GM23338 (cell line): Measurements from ENCODE around the gene PCED1A. TPM values are rescaled to one million over a fixed set of nuclear protein-coding genes. Genes with fewer than 3 reads are reported as not detected.

Experiments used
- ATAC-seq: fragments of 200-7000 bp; cut with Tn5 transposase; 3 replicates; pipeline ENCODE4 v1.9.1; 2020
- DNase-seq: peaks from one replicate; pipeline ENCODE4 v3.0.0-alpha.2; 2015; ENCODE audit warnings: low spot score
- H2AFZ ChIP-seq: fragments of 200-600 bp; sonication (generic); 2 replicates; pipeline ENCODE4 v1.8.0; 2016; ENCODE audit warnings: antibody characterized with exemption, mild to moderate bottlenecking, moderate library complexity
- H3F3A ChIP-seq: fragments of 200-600 bp; sonication (generic); replicated peaks from 2 replicates; pipeline ENCODE4 v1.8.0; 2017; ENCODE audit warnings: antibody characterized with exemption, mixed run types, low read depth
- H3K27ac ChIP-seq: fragments of 200-600 bp; sonication (generic); 2 replicates; pipeline ENCODE4 v1.6.1; 2016; ENCODE audit warnings: low read depth
- H3K27me3 ChIP-seq: fragments of 200-600 bp; sonication (generic); 2 replicates; pipeline ENCODE4 v1.8.0; 2016; ENCODE audit warnings: mild to moderate bottlenecking, mixed run types, moderate library complexity; ENCODE audit not compliant: insufficient read depth
- H3K36me3 ChIP-seq: fragments of 200-600 bp; sonication (generic); 2 replicates; pipeline ENCODE4 v1.8.0; 2016; ENCODE audit warnings: mild to moderate bottlenecking; ENCODE audit not compliant: insufficient read depth
- H3K4me1 ChIP-seq: fragments of 200-600 bp; sonication (generic); 2 replicates; pipeline ENCODE4 v1.8.0; 2016; ENCODE audit warnings: mild to moderate bottlenecking, moderate library complexity; ENCODE audit not compliant: insufficient read depth
- H3K4me2 ChIP-seq: fragments of 200-600 bp; sonication (generic); 2 replicates; pipeline ENCODE4 v1.7.1; 2017; ENCODE audit warnings: mixed run types
- H3K4me3 ChIP-seq: fragments of 200-600 bp; sonication (generic); 2 replicates; pipeline ENCODE4 v1.6.1; 2016; ENCODE audit warnings: mixed run types
- H3K79me2 ChIP-seq: fragments of 200-600 bp; sonication (generic); replicated peaks from 2 replicates; pipeline ENCODE4 v1.8.0; 2017; ENCODE audit warnings: mild to moderate bottlenecking; ENCODE audit not compliant: insufficient read depth
- H3K9me2 ChIP-seq: fragments of 200-600 bp; sonication (generic); 2 replicates; pipeline ENCODE4 v1.8.0; 2017; ENCODE audit not compliant: insufficient read depth
- H4K20me1 ChIP-seq: fragments of 200-600 bp; sonication (generic); replicated peaks from 2 replicates; pipeline ENCODE4 v1.8.0; 2017; ENCODE audit warnings: mild to moderate bottlenecking; ENCODE audit not compliant: insufficient read depth
- H3K27ac Mint-ChIP-seq: 2 replicates; pipeline ENCODE4 v1.8.0; 2020; ENCODE audit warnings: inconsistent platforms, mild to moderate bottlenecking, moderate library complexity, mixed read lengths
- H3K27me3 Mint-ChIP-seq: 3 replicates; pipeline ENCODE4 v1.8.0; 2022; ENCODE audit warnings: low read depth, mild to moderate bottlenecking, moderate library complexity, mixed read lengths, inconsistent platforms; ENCODE audit not compliant: insufficient read depth, poor library complexity
- H3K36me3 Mint-ChIP-seq: 3 replicates; pipeline ENCODE4 v1.8.0; 2021; ENCODE audit warnings: low read depth, mild to moderate bottlenecking, inconsistent platforms, moderate library complexity, mixed read lengths
- H3K4me1 Mint-ChIP-seq: 3 replicates; pipeline ENCODE4 v1.8.0; 2020; ENCODE audit warnings: mild to moderate bottlenecking, inconsistent platforms, mixed read lengths
- H3K4me3 Mint-ChIP-seq: 3 replicates; pipeline ENCODE4 v1.8.0; 2021; ENCODE audit warnings: moderate library complexity, mild to moderate bottlenecking, inconsistent platforms, mixed read lengths
- H3K9me3 Mint-ChIP-seq: 3 replicates; pipeline ENCODE4 v1.8.0; 2020; ENCODE audit warnings: moderate library complexity, mild to moderate bottlenecking, inconsistent platforms, mixed read lengths
- CREB1 ChIP-seq: fragments of 250-450 bp; sonication (Bioruptor Pico); IDR thresholded peaks from 2 replicates; pipeline ENCODE4 v1.5.0; 2020; ENCODE audit warnings: low read depth, mild to moderate bottlenecking, moderate library complexity
- CTCF ChIP-seq, 2 experiments: fragments of 200-600 bp in 1 of 2; sonication (generic) in 1 of 2; conservative IDR thresholded peaks; 2 replicates each; pipeline versions ENCODE4 v1.5.1 to v1.6.1; 2016 to 2017; ENCODE audit warnings: antibody characterized with exemption in 2 of 2, low read depth in 2 of 2, mild to moderate bottlenecking in 2 of 2, moderate library complexity in 1 of 2
- EZH2 ChIP-seq: fragments of 200-600 bp; sonication (generic); IDR thresholded peaks from one replicate; pipeline ENCODE4 v1.8.0; 2017; ENCODE audit warnings: antibody characterized with exemption, mild to moderate bottlenecking, low read depth; ENCODE audit not compliant: unreplicated experiment
- EZH2phosphoT487 ChIP-seq: fragments of 200-600 bp; sonication (generic); IDR thresholded peaks from one replicate; pipeline ENCODE4 v1.8.1; 2018; ENCODE audit warnings: antibody characterized with exemption; ENCODE audit not compliant: unreplicated experiment
- JUNB ChIP-seq: IDR thresholded peaks from one replicate; pipeline ENCODE4 v1.6.1; 2016; ENCODE audit warnings: antibody characterized with exemption; ENCODE audit not compliant: unreplicated experiment
- NANOG ChIP-seq: IDR thresholded peaks from 2 replicates; pipeline ENCODE4 v1.6.1; 2016; ENCODE audit warnings: antibody characterized with exemption, borderline replicate concordance
- POLR2AphosphoS5 ChIP-seq: IDR thresholded peaks from 2 replicates; pipeline ENCODE4 v1.6.1; 2016; ENCODE audit warnings: antibody characterized with exemption, low read depth
- REST ChIP-seq: IDR thresholded peaks from one replicate; pipeline ENCODE4 v1.6.1; 2018; ENCODE audit warnings: antibody characterized with exemption; ENCODE audit not compliant: unreplicated experiment
- STAT1 ChIP-seq: IDR thresholded peaks from one replicate; pipeline ENCODE4 v1.6.1; 2016; ENCODE audit warnings: antibody characterized with exemption; ENCODE audit not compliant: unreplicated experiment
- ZNF114 ChIP-seq: fragments of 250-450 bp; sonication (Bioruptor Pico); IDR thresholded peaks from 2 replicates; pipeline ENCODE4 v1.5.0; 2020; ENCODE audit warnings: mild to moderate bottlenecking, moderate library complexity
- ZNF331 ChIP-seq: fragments of 250-450 bp; sonication (Bioruptor Pico); IDR thresholded peaks from 2 replicates; pipeline ENCODE4 v1.5.0; 2020; ENCODE audit warnings: low read depth, mild to moderate bottlenecking, moderate library complexity
- ZNF462 ChIP-seq: fragments of 250-450 bp; sonication (Bioruptor Pico); IDR thresholded peaks from 2 replicates; pipeline ENCODE4 v1.5.0; 2020; ENCODE audit warnings: mild to moderate bottlenecking, moderate library complexity
- polyA plus RNA-seq: library from polyadenylated mRNA; unstranded; fragments of >200 nt; fragmentation: Nextera tagmentation; extraction: Ambion mirVana; gene quantifications from 2 replicates; pipeline ENCODE4 v1.2.1, GENCODE V29; 2016
- total RNA-seq: library from RNA; depleted of rRNA; stranded (reverse); fragments of >200 nt; shearing (Covaris generic); gene quantifications from 2 replicates; pipeline ENCODE4 v1.2.3, GENCODE V29; 2014
- TF ChIP-seq, protein P1 (sequence below): IDR thresholded peaks from 2 replicates; pipeline ENCODE4 v1.6.1; 2016; ENCODE audit warnings: antibody characterized with exemption

Gene PCED1A
- total and polyA plus RNA-seq, 2 experiments from 2014 or later, result 5.0 to 8.9 TPM

DNA sequence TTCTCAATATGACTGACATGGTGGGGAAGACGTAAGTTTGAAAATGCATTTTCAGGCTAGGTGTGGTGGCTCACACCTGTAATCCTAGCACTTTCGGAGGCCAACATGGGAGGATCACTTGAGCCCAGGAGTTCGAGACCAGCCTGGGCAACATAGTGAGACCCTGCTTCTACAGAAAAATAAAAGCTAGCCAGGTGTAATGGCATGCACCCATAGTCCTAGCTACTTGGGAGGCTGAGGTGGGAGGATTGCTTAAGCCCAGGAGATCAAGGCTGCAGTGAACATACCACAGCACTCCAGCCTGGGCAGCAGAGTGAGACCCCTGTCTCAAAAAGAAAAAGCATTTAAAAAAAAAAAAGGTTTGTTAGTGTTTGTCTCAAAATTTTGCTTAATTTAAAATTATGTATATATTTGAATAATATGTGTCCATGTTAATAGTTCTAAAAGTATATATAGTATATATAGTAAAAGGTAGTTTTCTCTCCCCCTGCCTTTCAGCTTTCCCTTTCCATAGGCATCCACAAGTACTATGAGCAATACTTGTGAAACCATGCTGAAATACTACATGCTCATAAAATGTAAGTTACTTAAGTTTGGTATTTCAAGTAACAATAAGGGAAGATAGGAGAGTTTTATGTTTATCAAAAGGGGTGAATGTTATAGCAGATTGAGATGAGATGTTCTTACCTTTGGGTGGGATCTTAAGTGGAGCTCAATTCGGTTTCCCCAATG lies 47.9 kb upstream of the PCED1A start:
- ATAC-seq (no peak), DNase-seq (no peak)
- Mint-ChIP-seq H3K36me3 (no peaks in the 10 kb centered on the region), H3K27ac (no peak overlapping the region), H3K4me3 (no peak overlapping the region), H3K9me3 (no peaks in the 10 kb centered on the region), H3K4me1 (no peaks in the 10 kb centered on the region; the same call in 2 of the 3 replicates), H3K27me3 (no peaks in the 10 kb centered on the region)
- H3K79me2 ChIP-seq, result peaks cover 99% of the 10 kb centered on the region
- H3K27ac ChIP-seq, result no peak overlapping the region
- no peaks in the 10 kb centered on the region for H3K27me3 ChIP-seq
- H4K20me1 ChIP-seq, result peaks cover 42% of the 10 kb centered on the region
- H2AFZ ChIP-seq, result no peak overlapping the region
- no peaks in the 10 kb centered on the region for H3F3A ChIP-seq
- H3K36me3 ChIP-seq, result no peaks in the 10 kb centered on the region
- no peaks in the 10 kb centered on the region for H3K4me1 ChIP-seq
- no peaks in the 10 kb centered on the region for H3K9me2 ChIP-seq
- H3K4me2 ChIP-seq, result no peak overlapping the region
- no peak for TF ChIP-seq POLR2AphosphoS5
- TF ChIP-seq CTCF (conservative IDR thresholded peaks at IDR 0.05; ENCODE audit: low read depth in 2 of 2), result no peak
- TF ChIP-seq ZNF462 (CRISPR knock-in tag), result no peak
- TF ChIP-seq EZH2phosphoT487, result no peak
- no peak for TF ChIP-seq ZNF114
- no peak for TF ChIP-seq STAT1
- TF ChIP-seq ZNF331 (CRISPR knock-in tag), result no peak
- no peak for TF ChIP-seq CREB1
- no peak for TF ChIP-seq REST
- no peak for TF ChIP-seq NANOG
- TF ChIP-seq, protein P1, sequence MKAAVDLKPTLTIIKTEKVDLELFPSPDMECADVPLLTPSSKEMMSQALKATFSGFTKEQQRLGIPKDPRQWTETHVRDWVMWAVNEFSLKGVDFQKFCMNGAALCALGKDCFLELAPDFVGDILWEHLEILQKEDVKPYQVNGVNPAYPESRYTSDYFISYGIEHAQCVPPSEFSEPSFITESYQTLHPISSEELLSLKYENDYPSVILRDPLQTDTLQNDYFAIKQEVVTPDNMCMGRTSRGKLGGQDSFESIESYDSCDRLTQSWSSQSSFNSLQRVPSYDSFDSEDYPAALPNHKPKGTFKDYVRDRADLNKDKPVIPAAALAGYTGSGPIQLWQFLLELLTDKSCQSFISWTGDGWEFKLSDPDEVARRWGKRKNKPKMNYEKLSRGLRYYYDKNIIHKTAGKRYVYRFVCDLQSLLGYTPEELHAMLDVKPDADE, result no peak
- TF ChIP-seq EZH2, result no peak
- no peak for TF ChIP-seq JUNB
- no peak overlapping the region for H3K4me3 ChIP-seq
